Head of caudate nucleus (tissue), 42 donors: Measurements from ENCODE around the gene AP3D1.
"Not testable (repeated sequence)": the region's sequence is repeated elsewhere in the genome, so short reads cannot be mapped to it uniquely, and the experiment has no call there.

Experiments
- DNase-seq, 42 donors: peaks; one replicate each; pipeline versions ENCODE4 v3.0.0 to v3.0.0-alpha.2; 2020 to 2021; ENCODE audit warnings: mixed read lengths in 7 of 42
- intact Hi-C: fragments of 100-400 bp; cut with DNase I; formaldehyde crosslinking; loops from one replicate; pipeline ENCODE4 v1.15.0; 2022

The AP3D1 gene

GRCh38 chr19:2151339-2152229, at the start of gene AP3D1:
AP3D1 (minus strand) TSS chr19:2151566; CDS start chr19:2151334, 232 bp downstream.
- intact Hi-C loops = loop anchor here (5.0 kb wide), 2 partner anchors 86 to 176 kb away; partner anchors contain the start of genes LSM7, PLEKHJ1, SF3A2 and SPPL2B
- peak; percentile 97 to 100 (median 99) for DNase-seq

- DNase-seq, intact Hi-C loops: not testable (repeated sequence)
Observed at GRCh38 chr19:2200624-2201294, 49.4 kb upstream of the AP3D1 start.

- intact Hi-C loops = no loop called here
- DNase-seq = no peak
Observed at GRCh38 chr19:2199861-2200623, 48.7 kb upstream of the AP3D1 start.

- DNase-seq = peak in 4 of 42 donors; percentile 23 to 61 (median 40)
- intact Hi-C loops = no loop called here
Observed at GRCh38 chr19:2199215-2199614, 47.8 kb upstream of the AP3D1 start.

GRCh38 chr19:2198317-2198716, 47.0 kb upstream of the AP3D1 start:
- intact Hi-C loops = no loop called here
- no peak for DNase-seq

- intact Hi-C loops = no loop called here
- DNase-seq = no peak
Observed at GRCh38 chr19:2197270-2197669, 45.9 kb upstream of the AP3D1 start.

- intact Hi-C loops = no loop called here
Observed at GRCh38 chr19:2195914-2196313, 44.5 kb upstream of the AP3D1 start.

GRCh38 chr19:2195361-2195760, 44.0 kb upstream of the AP3D1 start:
- DNase-seq = no peak
- intact Hi-C loops = no loop called here

More at GRCh38 chr19:2195914-2196313, 44.5 kb upstream of the AP3D1 start:
- no peak for DNase-seq

GRCh38 chr19:2194513-2195078, 43.2 kb upstream of the AP3D1 start:
- DNase-seq = no peak
- intact Hi-C loops = no loop called here

- intact Hi-C loops = no loop called here
- no peak for DNase-seq
Observed at GRCh38 chr19:2193807-2194206, 42.4 kb upstream of the AP3D1 start.

- DNase-seq = peak in 1 of 42 donors; percentile 37
- intact Hi-C loops = no loop called here
Observed at GRCh38 chr19:2192862-2193261, 41.5 kb upstream of the AP3D1 start.

GRCh38 chr19:2191456-2192310, 40.3 kb upstream of the AP3D1 start:
- no peak for DNase-seq
- intact Hi-C loops = no loop called here

- DNase-seq = no peak
- intact Hi-C loops = no loop called here
Observed at GRCh38 chr19:2190848-2191455, 39.6 kb upstream of the AP3D1 start.

- intact Hi-C loops = no loop called here
- DNase-seq = no peak
Observed at GRCh38 chr19:2189880-2190279, 38.5 kb upstream of the AP3D1 start.

GRCh38 chr19:2188708-2189385, 37.5 kb upstream of the AP3D1 start:
- DNase-seq = peak in 26 of 42 donors; percentile 18 to 78 (median 48)

GRCh38 chr19:2187159-2187558, 35.8 kb upstream of the AP3D1 start:
- no peak for DNase-seq
- intact Hi-C loops = no loop called here

More at GRCh38 chr19:2188708-2189385, 37.5 kb upstream of the AP3D1 start:
- intact Hi-C loops = no loop called here
